NB4 (cell line): Measurements from ENCODE around the gene PTGDS.

Experiments
- DNase-seq: peaks from one replicate; pipeline ENCODE4 v3.0.0; 2010; ENCODE audit warnings: low read depth
- H3K4me3 ChIP-seq: one replicate; pipeline ENCODE4 v1.5.1; 2011; ENCODE audit warnings: mild to moderate bottlenecking, low read depth, low read length, moderate library complexity
- CTCF ChIP-seq: IDR thresholded peaks from one replicate; pipeline ENCODE4 v1.5.1; 2012; ENCODE audit warnings: low read depth, low read length
- MAX ChIP-seq: IDR thresholded peaks from 2 replicates; pipeline ENCODE4 v1.6.1; 2011; ENCODE audit warnings: low read depth, low read length
- MYC ChIP-seq: IDR thresholded peaks from 2 replicates; pipeline ENCODE4 v1.6.1; 2011; ENCODE audit warnings: low read depth, low read length
- POLR2A ChIP-seq: IDR thresholded peaks from 2 replicates; pipeline ENCODE4 v1.6.1; 2011; ENCODE audit warnings: mild to moderate bottlenecking; ENCODE audit not compliant: insufficient read length; ENCODE audit errors: extremely low read depth

The PTGDS gene

GRCh38 chr9:137021979-137022661, 44.8 kb downstream of the PTGDS start:
- peak; percentile 83 for DNase-seq
- no peak for TF ChIP-seq CTCF
- no peak for TF ChIP-seq MYC
- TF ChIP-seq MAX = no peak
- no peak for TF ChIP-seq POLR2A
- H3K4me3 ChIP-seq = no peak overlapping the region

- TF ChIP-seq MYC = no peak
- TF ChIP-seq CTCF = no peak
- no peak for TF ChIP-seq MAX
- no peak for TF ChIP-seq POLR2A
- no peak for DNase-seq
Observed at GRCh38 chr9:137022662-137023008, 45.3 kb downstream of the PTGDS start.

GRCh38 chr9:137023157-137023556, 45.9 kb downstream of the PTGDS start:
- no peak for DNase-seq
- H3K4me3 ChIP-seq = no peak overlapping the region
- TF ChIP-seq POLR2A (no peak), CTCF (no peak), MYC (no peak), MAX (no peak)

More at GRCh38 chr9:137022662-137023008, 45.3 kb downstream of the PTGDS start:
- H3K4me3 ChIP-seq = no peak overlapping the region

- no peak for DNase-seq
- H3K4me3 ChIP-seq = no peak overlapping the region
- no peak for TF ChIP-seq MAX
- no peak for TF ChIP-seq POLR2A
- no peak for TF ChIP-seq CTCF
- no peak for TF ChIP-seq MYC
Observed at GRCh38 chr9:137023583-137023991, 46.3 kb downstream of the PTGDS start.

- TF ChIP-seq MYC (no peak), POLR2A (no peak), CTCF (no peak), MAX (no peak)
- no peak for DNase-seq
- H3K4me3 ChIP-seq = no peak overlapping the region
Observed at GRCh38 chr9:137025517-137025966, 48.2 kb downstream of the PTGDS start.
